Vagina (tissue), 2 donors: ENCODE results near the gene PSORS1C1.

Experiments used
- CTCF ChIP-seq, 3 experiments: fragments of 450-650 bp in 2 of 3; fragments of 200-600 bp in 1 of 3; sonication (generic) in 1 of 3; IDR thresholded peaks; one replicate each; pipeline ENCODE4 v1.5.1; 2017 to 2019; ENCODE audit warnings: antibody characterized with exemption in 3 of 3, mild to moderate bottlenecking in 2 of 3, moderate library complexity in 2 of 3
- POLR2A ChIP-seq, 2 donors: fragments of 450-650 bp; IDR thresholded peaks; one replicate each; pipeline ENCODE4 v1.6.1; 2017; ENCODE audit warnings: antibody characterized with exemption in 2 of 2, mild to moderate bottlenecking in 2 of 2, moderate library complexity in 2 of 2
- POLR2AphosphoS5 ChIP-seq, 2 donors: sonication (generic); formaldehyde crosslinking; IDR thresholded peaks; one replicate each; pipeline ENCODE4 v1.9.0; 2017; ENCODE audit warnings: antibody characterized with exemption in 2 of 2, mild to moderate bottlenecking in 2 of 2, low read depth in 1 of 2; ENCODE audit not compliant: insufficient read depth in 1 of 2

GRCh38 chr6:31068669-31069340 is 45.8 kb upstream of the PSORS1C1 start:
- TF ChIP-seq POLR2A (IDR thresholded peaks at IDR 0.05): no peak
- peak; percentile 38 to 72 (median 53) for TF ChIP-seq CTCF (IDR thresholded peaks at IDR 0.05)
- TF ChIP-seq POLR2AphosphoS5 (IDR thresholded peaks at IDR 0.05; ENCODE audit: insufficient read depth in 1 of 2, low read depth in 1 of 2): peak in 1 of 2 donors; percentile 14
